ENCODE data around the gene RNF223.

DNA sequence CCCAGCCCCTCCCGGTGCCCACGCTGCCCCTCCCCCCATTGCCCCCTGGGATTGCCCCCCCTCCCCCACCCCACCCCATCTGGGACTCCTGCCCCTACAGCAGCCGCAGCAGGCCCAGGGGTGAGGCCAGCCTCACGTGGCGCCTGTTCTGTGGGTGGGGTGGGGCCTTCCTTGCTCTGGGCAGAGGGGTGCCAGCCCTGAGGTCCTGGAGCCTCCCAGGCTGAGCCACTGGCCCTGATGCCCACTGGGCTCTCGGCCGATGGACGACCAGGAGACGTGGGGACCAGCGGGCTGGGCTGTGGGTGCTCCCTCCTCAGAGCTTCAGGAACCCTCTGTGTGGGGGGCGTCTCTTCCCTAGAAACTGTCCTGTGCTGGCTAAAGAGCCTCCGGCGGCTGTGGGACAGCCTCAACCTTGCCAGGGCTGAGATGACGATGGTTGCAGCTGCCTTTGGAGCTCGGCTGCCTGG lies 47.5 kb upstream of the RNF223 start:
- TF ChIP-seq, protein P1, sequence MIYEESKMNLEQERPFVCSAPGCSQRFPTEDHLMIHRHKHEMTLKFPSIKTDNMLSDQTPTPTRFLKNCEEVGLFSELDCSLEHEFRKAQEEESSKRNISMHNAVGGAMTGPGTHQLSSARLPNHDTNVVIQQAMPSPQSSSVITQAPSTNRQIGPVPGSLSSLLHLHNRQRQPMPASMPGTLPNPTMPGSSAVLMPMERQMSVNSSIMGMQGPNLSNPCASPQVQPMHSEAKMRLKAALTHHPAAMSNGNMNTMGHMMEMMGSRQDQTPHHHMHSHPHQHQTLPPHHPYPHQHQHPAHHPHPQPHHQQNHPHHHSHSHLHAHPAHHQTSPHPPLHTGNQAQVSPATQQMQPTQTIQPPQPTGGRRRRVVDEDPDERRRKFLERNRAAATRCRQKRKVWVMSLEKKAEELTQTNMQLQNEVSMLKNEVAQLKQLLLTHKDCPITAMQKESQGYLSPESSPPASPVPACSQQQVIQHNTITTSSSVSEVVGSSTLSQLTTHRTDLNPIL (CRISPR knock-in tag; IDR thresholded peaks at IDR 0.05; ENCODE audit: low read depth), result no peak
- TF ChIP-seq ARNTL (CRISPR knock-in tag; IDR thresholded peaks at IDR 0.05; ENCODE audit: borderline replicate concordance, low read depth) (no peak), GLIS3 (CRISPR knock-in tag; IDR thresholded peaks at IDR 0.05) (no peak), ZNF8 (CRISPR knock-in tag; IDR thresholded peaks at IDR 0.05) (no peak)
- TF ChIP-seq, protein P2, sequence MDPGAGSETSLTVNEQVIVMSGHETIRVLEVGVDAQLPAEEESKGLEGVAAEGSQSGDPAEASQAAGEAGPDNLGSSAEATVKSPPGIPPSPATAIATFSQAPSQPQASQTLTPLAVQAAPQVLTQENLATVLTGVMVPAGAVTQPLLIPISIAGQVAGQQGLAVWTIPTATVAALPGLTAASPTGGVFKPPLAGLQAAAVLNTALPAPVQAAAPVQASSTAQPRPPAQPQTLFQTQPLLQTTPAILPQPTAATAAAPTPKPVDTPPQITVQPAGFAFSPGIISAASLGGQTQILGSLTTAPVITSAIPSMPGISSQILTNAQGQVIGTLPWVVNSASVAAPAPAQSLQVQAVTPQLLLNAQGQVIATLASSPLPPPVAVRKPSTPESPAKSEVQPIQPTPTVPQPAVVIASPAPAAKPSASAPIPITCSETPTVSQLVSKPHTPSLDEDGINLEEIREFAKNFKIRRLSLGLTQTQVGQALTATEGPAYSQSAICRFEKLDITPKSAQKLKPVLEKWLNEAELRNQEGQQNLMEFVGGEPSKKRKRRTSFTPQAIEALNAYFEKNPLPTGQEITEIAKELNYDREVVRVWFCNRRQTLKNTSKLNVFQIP (CRISPR knock-in tag; IDR thresholded peaks at IDR 0.05; ENCODE audit: borderline replicate concordance, low read depth), result no peak

Data from SK-N-SH treated with all-trans-retinoic acid at 6 μM for 48 hours (cell line).